PFSK-1 (cell line): ENCODE measurements around the gene MSANTD1.

ENCODE experiments used
- FOXP2 ChIP-seq: optimal IDR thresholded peaks from 2 replicates; pipeline ENCODE3; 2011; ENCODE audit warnings: borderline replicate concordance, control low read depth, inconsistent platforms; ENCODE audit not compliant: insufficient read depth; ENCODE audit errors: extremely low read length, extremely low read depth
- POLR2AphosphoS5 ChIP-seq: IDR thresholded peaks from 2 replicates; pipeline ENCODE4 v1.6.1; 2012; ENCODE audit warnings: low read depth, mild to moderate bottlenecking, control low read depth, low read length, moderate library complexity
- SIN3A ChIP-seq: IDR thresholded peaks from 2 replicates; pipeline ENCODE4 v1.6.1; 2012; ENCODE audit warnings: mild to moderate bottlenecking, low read length, moderate library complexity, borderline replicate concordance; ENCODE audit not compliant: insufficient read depth
- TAF1 ChIP-seq: IDR thresholded peaks from 2 replicates; pipeline ENCODE4 v1.6.1; 2012; ENCODE audit warnings: low read length, control low read depth, borderline replicate concordance; ENCODE audit not compliant: insufficient read depth
- TF ChIP-seq, protein P1 (sequence below), 2 experiments: IDR thresholded peaks; 2 replicates each; pipeline versions ENCODE4 v1.6.1 to v1.8.0; 2011 to 2012; ENCODE audit warnings: low read depth in 2 of 2, low read length in 2 of 2, control low read depth in 1 of 2, inconsistent platforms in 1 of 2, mild to moderate bottlenecking in 1 of 2, moderate library complexity in 1 of 2; ENCODE audit not compliant: insufficient read depth in 1 of 2

The MSANTD1 gene

DNA sequence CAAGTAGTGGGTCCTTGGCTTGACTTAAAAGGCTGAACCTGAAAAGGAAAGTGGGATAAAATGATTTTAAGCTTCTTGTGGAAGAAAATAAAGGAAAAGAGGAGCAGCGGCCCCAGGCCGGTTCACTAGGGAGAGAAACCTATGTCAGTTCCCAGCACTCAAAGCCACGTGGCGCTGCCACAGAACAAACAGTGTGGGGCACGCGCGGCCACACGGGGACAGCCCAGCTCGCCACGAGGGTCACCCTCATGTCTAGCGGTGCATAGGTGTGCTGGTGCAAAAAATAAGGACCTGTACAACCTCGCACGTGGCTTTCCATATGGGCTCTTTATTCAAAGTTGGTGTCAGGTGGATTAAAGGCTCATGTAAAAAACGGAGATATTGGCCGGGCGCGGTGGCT lies 17.1 kb downstream of the MSANTD1 start:
- TF ChIP-seq POLR2AphosphoS5: no peak

DNA sequence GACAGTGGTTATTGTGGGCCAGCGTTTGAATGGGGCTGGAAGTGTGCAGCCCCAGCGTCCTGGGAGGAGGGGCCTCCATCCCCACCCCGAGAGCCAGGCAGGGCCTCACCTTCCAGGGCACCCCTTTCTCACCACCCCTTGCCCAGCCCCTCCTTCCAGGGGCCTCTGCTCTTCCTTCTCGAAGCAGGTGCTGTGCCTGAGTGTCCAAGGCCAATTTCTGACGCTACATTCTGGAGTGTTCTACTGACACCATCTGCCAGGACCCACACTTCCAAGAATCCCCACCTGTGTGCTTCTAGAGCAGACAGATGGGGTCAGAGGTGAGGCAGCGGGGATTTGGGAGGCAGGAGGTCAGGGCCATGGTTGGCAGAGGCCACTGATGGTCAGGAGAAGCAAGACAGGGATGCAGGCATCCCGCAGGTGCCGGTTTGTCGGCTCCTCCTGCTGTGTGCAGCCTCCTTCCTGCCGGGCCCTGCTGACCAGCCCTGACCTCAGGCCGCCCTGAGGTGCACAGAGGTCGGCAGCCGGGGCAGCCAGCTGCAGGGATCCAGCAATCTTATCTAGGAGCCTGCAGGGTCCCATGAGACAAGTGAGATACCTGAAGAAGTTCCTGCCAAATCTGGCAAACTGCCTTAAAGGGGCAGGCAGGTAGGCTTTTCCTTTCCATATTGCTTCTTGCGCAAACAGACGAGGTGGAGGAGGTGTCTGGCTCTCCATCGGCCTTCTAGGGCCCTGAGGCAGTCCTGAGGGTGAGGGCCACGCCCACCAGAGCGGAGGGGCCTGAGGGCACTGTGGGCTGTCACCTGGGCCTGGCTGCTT lies 18.8 kb downstream of the MSANTD1 start:
- TF ChIP-seq POLR2AphosphoS5 (no peak), TAF1 (no peak), FOXP2 (no peak), SIN3A (no peak)
- TF ChIP-seq, protein P1, sequence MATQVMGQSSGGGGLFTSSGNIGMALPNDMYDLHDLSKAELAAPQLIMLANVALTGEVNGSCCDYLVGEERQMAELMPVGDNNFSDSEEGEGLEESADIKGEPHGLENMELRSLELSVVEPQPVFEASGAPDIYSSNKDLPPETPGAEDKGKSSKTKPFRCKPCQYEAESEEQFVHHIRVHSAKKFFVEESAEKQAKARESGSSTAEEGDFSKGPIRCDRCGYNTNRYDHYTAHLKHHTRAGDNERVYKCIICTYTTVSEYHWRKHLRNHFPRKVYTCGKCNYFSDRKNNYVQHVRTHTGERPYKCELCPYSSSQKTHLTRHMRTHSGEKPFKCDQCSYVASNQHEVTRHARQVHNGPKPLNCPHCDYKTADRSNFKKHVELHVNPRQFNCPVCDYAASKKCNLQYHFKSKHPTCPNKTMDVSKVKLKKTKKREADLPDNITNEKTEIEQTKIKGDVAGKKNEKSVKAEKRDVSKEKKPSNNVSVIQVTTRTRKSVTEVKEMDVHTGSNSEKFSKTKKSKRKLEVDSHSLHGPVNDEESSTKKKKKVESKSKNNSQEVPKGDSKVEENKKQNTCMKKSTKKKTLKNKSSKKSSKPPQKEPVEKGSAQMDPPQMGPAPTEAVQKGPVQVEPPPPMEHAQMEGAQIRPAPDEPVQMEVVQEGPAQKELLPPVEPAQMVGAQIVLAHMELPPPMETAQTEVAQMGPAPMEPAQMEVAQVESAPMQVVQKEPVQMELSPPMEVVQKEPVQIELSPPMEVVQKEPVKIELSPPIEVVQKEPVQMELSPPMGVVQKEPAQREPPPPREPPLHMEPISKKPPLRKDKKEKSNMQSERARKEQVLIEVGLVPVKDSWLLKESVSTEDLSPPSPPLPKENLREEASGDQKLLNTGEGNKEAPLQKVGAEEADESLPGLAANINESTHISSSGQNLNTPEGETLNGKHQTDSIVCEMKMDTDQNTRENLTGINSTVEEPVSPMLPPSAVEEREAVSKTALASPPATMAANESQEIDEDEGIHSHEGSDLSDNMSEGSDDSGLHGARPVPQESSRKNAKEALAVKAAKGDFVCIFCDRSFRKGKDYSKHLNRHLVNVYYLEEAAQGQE (IDR thresholded peaks at IDR 0.05; ENCODE audit: insufficient read depth in 1 of 2, low read depth in 2 of 2, low read length in 2 of 2): no peak

DNA sequence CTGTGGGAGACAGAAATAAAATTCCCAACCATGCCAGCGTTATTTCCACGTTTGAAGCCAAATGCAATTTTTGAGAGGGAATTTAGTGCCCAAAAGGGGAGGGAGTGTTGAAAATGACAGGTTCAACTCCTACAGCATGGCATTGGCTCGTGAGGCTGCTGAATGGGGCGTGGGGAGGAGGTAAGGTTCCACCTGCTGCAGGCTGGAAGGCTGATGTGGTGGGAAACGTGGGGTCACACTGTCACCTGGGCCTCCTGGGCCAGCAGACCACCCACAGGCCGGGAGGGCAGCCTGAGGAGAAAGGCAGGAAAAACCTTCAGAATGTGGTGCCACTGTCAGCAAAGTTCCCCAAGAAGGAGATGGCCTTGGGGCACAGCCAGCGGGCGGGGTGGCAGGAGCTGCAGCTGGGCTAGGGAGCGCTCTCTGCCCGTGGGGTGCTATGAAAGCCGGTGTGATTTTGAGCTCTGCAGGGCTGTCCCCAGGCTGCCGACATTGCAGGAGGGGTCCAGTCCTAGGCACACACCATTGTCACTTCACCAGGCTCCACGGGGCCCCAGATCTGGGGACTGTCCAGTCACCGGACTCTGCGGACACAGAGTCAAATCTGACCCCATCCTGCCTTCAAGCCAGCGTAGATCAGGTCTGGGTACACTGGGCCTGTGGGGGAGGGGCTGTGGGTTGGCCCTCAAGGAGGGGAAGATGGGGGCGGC lies 19.6 kb downstream of the MSANTD1 start:
- TF ChIP-seq POLR2AphosphoS5: no peak
- TF ChIP-seq SIN3A: no peak
- TF ChIP-seq TAF1: no peak
- TF ChIP-seq, protein P1 (IDR thresholded peaks at IDR 0.05; ENCODE audit: insufficient read depth in 1 of 2, low read depth in 2 of 2, low read length in 2 of 2): no peak
- no peak for TF ChIP-seq FOXP2

DNA sequence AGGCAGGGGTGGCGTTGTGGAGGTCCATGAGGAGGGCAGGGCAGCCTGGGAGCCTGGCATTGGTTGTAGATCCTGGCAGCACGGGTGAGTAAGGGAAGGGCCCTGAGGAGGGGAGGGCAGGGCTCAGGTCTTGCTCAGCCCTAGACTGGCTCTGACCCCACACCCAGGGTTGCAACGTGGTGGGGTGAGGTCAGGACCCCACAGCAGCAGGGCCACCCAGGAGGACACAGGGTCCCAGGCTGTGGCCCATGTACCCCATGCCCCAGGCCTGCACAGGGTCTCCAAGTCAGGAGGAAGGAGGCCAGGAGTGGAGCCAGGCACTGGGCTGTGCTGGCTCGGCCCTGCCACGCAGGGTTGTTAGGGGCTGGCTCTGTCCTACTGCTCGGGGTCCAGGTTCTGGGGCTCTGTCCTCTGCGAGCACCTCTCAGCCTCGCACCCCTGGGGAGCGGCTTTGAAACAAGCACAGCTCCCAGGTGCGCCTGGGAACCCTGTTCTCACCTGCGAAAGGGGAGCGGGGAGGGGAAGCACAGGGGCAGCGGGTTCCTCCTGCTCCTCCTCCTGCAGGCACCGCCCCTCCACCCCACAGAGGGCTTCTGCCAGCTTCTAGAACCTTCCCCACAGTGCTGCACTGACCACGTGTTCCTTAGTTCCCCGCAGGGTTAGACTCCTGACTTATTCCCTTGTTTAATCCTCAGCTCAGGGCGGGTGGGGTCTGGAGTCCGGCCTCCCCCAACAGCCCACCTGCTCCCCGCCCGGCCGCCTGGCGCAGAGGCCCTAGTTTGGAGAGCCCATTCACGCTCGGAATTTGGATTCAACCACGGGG lies 20.4 kb downstream of the MSANTD1 start:
- TF ChIP-seq TAF1 (no peak), FOXP2 (no peak), SIN3A (no peak), POLR2AphosphoS5 (no peak)
- TF ChIP-seq, protein P1 (IDR thresholded peaks at IDR 0.05; ENCODE audit: insufficient read depth in 1 of 2, low read depth in 2 of 2, low read length in 2 of 2): no peak

DNA sequence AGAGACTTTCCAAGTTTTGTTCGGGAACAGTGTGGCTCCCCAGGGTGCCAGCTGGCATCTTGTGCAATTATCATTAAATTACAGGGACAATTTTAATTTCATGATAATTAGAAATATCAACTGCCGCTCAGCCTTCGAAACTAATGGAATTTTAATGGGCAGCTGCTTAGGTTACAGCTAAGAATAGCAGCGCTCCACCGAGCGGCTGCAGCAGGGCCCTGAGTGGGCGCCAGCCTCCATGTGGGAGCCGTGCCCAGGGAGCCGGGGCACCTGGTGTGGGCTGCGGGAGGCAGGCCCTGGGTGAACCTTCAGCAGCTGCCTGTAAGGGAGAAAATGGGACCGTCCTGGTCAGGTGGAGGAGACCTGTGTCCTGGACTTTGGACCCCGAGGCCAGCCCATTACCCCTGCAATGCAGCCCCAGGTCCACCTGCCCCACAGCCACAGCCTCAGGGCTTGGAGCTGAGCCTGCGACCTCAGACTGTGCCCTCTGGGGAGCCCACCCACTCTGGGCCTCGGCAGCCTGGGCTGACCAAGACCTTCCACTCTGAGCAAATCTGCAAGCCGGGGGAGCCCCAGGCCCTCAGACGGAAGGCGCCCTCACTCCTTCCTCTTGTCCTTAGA lies 21.1 kb downstream of the MSANTD1 start:
- TF ChIP-seq, protein P1 (IDR thresholded peaks at IDR 0.05; ENCODE audit: insufficient read depth in 1 of 2, low read depth in 2 of 2, low read length in 2 of 2): no peak
- TF ChIP-seq POLR2AphosphoS5 (no peak), FOXP2 (no peak), SIN3A (no peak), TAF1 (no peak)
